Sciatic nerve (tissue), 2 donors: Measurements from ENCODE around the gene DSTN. TPM values are rescaled to one million over a fixed set of nuclear protein-coding genes. Genes with fewer than 3 reads are reported as not detected.

Experiments used
- ATAC-seq: fragments of 200-7000 bp; cut with Tn5 transposase; one replicate; pipeline ENCODE4 v1.9.1; 2020; ENCODE audit warnings: mild to moderate bottlenecking, moderate library complexity
- DNase-seq: peaks from one replicate; pipeline ENCODE4 v3.0.0-alpha.2; 2020; ENCODE audit warnings: low spot score
- intact Hi-C: fragments of 100-400 bp; cut with DNase I; formaldehyde crosslinking; loops from one replicate; pipeline ENCODE4 v1.14.2; 2022
- total RNA-seq: library from RNA; stranded (reverse); fragmentation: NEBNext Ultra II Directional; extraction: Animal tissue kit (Norgen Biotek cat#: 25700); gene quantifications from one replicate; pipeline ENCODE4 v1.2.1, GENCODE V29; 2021
- donor health status: DM: no; HTN: no; CAD: no.
- donor health status: DM: no; HTN: no; CAD: no.

The DSTN gene
- total RNA-seq, 1 donor from 2014 or later: 268 TPM

- intact Hi-C loops: no loop called here
- ATAC-seq: peak; percentile 94
Observed at GRCh38 chr20:17542993-17543412, 26.9 kb upstream of the DSTN start.

GRCh38 chr20:17543531-17544131, 26.2 kb upstream of the DSTN start:
- intact Hi-C loops: no loop called here
- DNase-seq (no peak), ATAC-seq (peak; percentile 62)

More at GRCh38 chr20:17542993-17543412, 26.9 kb upstream of the DSTN start:
- DNase-seq: no peak

GRCh38 chr20:17545127-17545526, 24.7 kb upstream of the DSTN start:
- no peak for DNase-seq
- intact Hi-C loops: no loop called here
- ATAC-seq: no peak

GRCh38 chr20:17549131-17549530, 20.7 kb upstream of the DSTN start:
- DNase-seq (no peak), ATAC-seq (no peak)
- intact Hi-C loops: no loop called here

- intact Hi-C loops: no loop called here
Observed at GRCh38 chr20:17555106-17555505, 14.8 kb upstream of the DSTN start.

GRCh38 chr20:17556837-17557674, 12.8 kb upstream of the DSTN start:
- no peak for DNase-seq
- ATAC-seq: peak; percentile 67
- intact Hi-C loops: no loop called here

More at GRCh38 chr20:17555106-17555505, 14.8 kb upstream of the DSTN start:
- DNase-seq (no peak), ATAC-seq (no peak)

GRCh38 chr20:17557675-17558006, 12.2 kb upstream of the DSTN start:
- intact Hi-C loops: no loop called here
- peak; percentile 52 for ATAC-seq
- DNase-seq: no peak

GRCh38 chr20:17558154-17558940, 11.5 kb upstream of the DSTN start:
- DNase-seq (no peak), ATAC-seq (peak; percentile 83)
- intact Hi-C loops: no loop called here

GRCh38 chr20:17558941-17559304, 11.0 kb upstream of the DSTN start:
- ATAC-seq (no peak), DNase-seq (no peak)
- intact Hi-C loops: no loop called here

- no peak for ATAC-seq
- no peak for DNase-seq
- intact Hi-C loops: no loop called here
Observed at GRCh38 chr20:17559338-17559737, 10.5 kb upstream of the DSTN start.

GRCh38 chr20:17560344-17561074, 9.4 kb upstream of the DSTN start:
- DNase-seq: no peak
- no peak for ATAC-seq
- intact Hi-C loops: no loop called here

- no peak for ATAC-seq
- intact Hi-C loops: no loop called here
- no peak for DNase-seq
Observed at GRCh38 chr20:17562804-17563305, 7.0 kb upstream of the DSTN start.

- ATAC-seq (no peak), DNase-seq (no peak)
- intact Hi-C loops: no loop called here
Observed at GRCh38 chr20:17565169-17565845, 4.6 kb upstream of the DSTN start.

GRCh38 chr20:17566345-17566744, 3.5 kb upstream of the DSTN start:
- intact Hi-C loops: no loop called here
- DNase-seq: no peak
- no peak for ATAC-seq

- no peak for ATAC-seq
- intact Hi-C loops: no loop called here
- DNase-seq: no peak
Observed at GRCh38 chr20:17568045-17568788, 1.7 kb upstream of the DSTN start.

GRCh38 chr20:17568972-17569521, 828 bp upstream of the DSTN start:
- DNase-seq: peak; percentile 88
- peak; percentile 85 for ATAC-seq
- intact Hi-C loops: no loop called here

GRCh38 chr20:17570347-17571152, 675 bp downstream of the DSTN start:
- peak; percentile 77 for DNase-seq
- peak; percentile 44 for ATAC-seq
- intact Hi-C loops: no loop called here
